Nasal cavity respiratory epithelium epithelial cell of viscerocranial mucosa (primary cell): ENCODE measurements around the gene ARHGAP9. TPM values are rescaled to one million over a fixed set of nuclear protein-coding genes. Genes with fewer than 3 reads are reported as not detected.

Source experiments
- total RNA-seq: library from RNA; depleted of rRNA; stranded (reverse); fragments of >200 nt; gene quantifications from 2 replicates; pipeline ENCODE4 v1.2.3, GENCODE V29; 2014

Gene ARHGAP9
- not detected in 2 replicates for total RNA-seq

DNA sequence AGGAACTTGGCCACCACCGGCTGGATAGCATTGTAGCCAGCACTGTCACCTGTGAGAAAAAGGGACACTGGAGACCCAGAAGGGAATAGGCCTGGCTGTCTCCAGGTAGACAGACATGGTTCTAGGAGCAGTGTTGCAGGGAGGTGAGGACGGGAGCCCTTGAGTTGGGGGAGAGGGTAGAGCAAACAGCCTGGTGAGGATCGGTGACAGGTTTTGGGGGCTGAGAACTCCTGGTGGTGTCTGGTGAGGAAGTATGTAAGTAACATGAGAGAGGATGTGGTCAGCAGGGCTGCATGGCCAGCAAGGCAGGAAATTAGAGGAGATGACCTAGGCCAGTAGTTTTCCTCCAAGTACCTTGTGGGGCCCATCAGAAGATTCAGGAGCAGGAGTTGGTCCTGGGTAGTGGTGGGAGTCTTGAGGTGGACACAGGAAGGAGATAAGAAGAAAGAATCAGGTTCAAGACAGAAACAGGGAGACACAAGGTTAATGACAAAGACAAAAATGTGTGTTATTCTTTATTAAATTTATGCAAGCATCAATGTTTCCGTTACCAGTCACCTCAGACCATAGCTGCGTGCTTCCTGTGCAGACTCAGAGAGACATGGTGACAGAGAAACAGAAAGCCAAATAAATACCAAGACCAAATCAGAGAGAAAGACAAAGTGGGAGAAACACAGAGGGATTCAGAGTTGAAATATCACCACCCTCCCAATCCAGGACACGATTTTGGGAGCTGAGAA is at the start of gene ARHGAP9:
ARHGAP9 (minus strand) TSS at position 491 of the 740 bp plus-strand sequence; CDS start at position 31, 460 bp downstream.

DNA sequence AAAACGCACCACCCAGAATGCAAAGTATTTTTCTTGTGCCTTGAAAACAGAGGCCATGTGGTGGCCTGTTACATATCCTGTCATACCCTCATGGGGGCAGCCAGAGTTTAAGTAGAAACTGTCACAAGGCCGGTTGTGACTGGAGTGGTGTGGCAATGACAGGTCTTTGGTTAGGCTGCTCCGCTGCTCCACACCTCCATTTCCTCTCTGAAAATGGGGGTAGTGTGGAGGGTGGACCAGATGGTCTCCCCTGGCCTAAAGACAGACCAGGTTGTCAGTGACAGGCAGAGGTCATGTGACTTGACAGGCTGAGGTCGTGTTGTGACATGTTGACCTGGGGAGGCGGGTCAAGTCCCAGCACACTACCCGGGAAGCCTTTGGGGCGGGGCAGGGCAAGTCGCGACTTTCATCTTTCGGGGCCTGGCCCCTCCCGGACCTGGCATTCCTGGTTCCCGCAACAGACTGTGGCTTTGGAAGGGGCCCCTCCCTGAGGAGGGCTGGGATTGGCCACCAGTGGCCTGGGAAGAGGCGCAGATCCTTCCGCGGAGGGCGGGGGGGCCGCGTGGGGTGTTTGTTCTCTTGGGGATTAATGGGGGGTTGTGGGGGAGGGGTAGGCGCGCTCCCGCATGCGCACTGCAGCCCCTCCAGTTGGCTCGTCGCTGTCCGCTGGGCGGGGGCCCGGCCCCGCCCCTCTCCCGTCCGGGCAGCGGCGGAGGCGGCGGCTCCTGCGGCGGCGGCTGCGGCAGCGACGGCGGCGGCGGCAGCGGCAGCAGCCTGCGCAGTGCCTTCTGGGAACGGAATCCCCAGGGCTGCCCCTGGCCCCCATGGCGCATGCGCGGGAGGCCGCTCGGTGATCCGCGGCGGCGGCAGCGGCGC is 42.6 kb upstream of the ARHGAP9 start, which contains the start of gene MBD6:
MBD6 (plus strand) TSS at position 814 of the 876 bp plus-strand sequence. CDS start 1,480 bp downstream, outside the sequence.

DNA sequence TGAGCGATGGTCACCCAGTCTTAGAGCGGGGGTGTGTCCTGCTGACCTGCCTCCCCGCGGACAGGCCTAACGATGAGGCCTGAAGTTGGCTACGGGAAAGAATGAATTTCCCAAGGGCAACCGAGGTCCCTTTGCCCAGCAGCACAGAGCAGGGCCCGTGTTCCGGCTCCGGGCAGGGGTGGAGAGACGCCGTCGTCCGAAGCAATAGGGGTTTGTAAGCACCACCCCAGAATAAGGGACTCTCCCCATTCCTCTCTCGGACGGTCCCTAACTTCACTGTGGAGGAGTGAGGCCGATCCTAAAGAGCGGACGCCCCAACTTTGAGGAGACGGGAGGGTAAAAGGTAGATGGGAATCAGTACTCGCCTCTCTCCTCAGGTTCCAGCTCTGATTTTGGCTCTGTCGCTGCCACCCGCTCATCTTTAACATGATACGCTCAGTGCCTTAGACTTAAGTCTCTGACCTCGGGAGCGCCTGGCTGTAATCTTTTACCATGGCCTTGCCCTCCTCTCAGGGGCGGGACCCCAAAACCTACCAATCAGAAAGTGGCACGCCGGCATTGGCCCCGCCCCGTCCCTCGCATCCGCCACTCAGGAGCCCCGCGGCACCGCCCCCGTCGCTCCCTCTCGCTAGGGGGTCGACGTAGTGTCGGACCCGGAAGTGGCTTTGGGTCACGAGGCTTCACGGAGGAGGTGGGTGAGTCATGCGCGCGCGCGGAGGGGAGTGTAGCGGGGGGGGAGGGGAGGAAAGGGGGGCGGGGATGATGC is 40.6 kb upstream of the ARHGAP9 start, which contains the start of gene DDIT3:
DDIT3 (minus strand) TSS at position 462 of the 766 bp plus-strand sequence. CDS start 3,108 bp downstream, outside the sequence.

DNA sequence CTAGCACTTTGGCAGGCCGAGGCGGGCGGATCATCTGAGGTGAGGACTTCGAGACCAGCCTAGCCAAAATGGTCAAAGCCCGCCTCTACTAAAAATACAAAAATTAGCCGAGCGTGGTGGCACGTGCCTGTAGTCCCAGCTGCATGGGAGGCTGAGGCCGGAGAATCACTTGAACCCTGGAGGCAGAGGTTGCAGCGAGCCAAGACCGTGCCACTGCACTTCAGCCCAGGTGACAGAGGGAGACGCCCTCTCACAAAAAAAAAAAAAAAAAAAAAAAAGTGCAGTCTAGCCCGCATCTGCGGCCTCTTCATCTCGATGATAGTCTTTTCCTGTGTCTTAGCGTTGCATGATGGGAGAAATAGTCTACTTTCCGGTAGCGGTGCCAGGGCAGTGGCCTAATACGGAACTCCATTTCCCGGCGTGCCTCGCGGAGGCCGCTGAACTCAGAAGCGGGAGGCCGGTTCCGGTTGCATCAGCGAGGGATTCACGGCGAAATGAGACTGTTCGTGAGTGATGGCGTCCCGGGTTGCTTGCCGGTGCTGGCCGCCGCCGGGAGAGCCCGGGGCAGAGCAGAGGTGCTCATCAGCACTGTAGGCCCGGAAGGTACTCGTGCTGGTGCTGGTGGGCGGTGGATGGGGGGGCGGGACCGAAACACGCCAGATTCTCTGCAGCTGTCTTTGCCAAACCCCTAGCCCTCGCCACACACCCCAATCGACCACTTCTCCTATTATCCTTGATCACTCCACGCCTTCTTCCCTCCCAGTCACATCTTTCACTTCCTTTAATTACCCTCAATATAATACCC is 8.1 kb upstream of the ARHGAP9 start, which contains the start of gene MARS1:
MARS1 (plus strand) TSS at position 472 of the 805 bp plus-strand sequence; CDS start at position 495, 23 bp downstream.

DNA sequence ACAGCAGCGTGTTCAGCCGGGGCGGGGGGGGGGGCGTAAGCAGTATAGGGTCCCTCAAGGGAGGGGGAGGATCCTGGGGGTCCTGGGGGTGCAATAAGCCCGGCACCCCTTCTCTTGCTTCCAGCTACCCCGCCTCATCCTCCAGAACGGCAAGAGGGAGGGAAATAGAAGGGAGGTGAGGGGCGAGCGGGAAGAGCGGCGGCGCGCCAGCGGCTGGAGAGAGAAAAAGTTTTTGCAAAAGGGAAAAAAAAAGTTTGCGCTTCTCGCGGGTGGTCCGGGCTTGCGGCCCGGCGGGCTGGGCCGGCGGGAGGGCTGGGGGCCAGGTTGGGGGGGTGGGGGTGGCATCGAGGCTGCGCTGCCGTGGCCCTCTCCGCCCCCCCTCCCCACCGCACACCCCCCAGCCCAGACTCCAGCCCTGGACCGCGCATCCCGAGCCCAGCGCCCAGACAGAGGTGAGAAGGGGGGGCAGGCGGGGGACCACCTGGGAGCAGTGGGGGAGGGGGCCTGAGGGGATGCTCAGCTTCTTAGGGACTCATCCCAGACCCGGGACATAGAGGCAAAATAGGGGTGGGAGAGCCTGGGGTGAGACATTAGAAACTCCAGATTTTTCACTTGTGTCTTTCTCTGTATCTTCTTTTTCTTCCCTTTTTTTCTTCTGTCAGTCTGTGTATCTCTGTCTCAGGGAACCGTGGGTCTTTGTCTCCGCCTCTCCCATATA is 19.8 kb downstream of the ARHGAP9 start, which contains the start of gene GLI1:
GLI1 (plus strand) TSS at position 36 of the 718 bp plus-strand sequence. CDS start 3,907 bp downstream, outside the sequence.

DNA sequence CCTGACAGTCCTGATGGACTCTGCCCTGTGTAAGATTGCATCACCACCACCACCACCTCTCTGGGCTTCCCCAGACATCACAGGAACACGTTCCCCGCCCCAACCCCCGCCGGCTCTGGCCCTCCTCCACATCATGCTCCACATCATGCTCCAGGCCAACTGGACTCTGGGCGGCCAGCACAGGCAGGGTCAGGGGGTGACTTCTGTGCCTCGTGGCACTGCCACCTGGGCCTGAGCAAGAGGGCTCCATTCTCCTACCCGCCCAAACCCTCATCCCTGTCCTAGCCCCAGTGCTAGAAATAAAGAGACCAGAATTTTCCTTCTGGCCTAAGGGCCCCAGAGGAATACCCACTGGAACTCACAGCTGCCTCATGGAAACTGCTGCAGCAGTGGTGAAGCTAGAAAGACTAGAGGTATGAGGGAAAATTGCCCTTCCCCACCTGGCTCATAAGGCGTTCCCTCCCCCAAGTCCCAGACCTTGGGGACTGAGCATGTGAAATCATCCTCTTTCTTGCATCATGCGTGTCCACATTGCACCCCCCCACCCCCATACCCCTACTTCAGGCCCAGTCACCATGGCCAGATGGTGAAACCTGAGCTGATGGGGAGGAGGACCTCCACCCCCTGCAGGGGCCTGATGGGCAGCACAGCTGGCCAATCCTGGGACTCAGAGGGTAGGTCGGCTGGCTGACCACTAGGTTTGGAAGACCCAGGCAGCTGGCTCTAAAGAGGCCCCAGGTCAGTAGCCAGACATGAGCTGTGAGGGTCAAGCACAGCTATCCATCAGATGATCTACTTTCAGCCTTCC is 24.9 kb downstream of the ARHGAP9 start, which contains the start of gene INHBE:
INHBE (plus strand) TSS at position 742 of the 808 bp plus-strand sequence. CDS start 230 bp downstream, outside the sequence.

DNA sequence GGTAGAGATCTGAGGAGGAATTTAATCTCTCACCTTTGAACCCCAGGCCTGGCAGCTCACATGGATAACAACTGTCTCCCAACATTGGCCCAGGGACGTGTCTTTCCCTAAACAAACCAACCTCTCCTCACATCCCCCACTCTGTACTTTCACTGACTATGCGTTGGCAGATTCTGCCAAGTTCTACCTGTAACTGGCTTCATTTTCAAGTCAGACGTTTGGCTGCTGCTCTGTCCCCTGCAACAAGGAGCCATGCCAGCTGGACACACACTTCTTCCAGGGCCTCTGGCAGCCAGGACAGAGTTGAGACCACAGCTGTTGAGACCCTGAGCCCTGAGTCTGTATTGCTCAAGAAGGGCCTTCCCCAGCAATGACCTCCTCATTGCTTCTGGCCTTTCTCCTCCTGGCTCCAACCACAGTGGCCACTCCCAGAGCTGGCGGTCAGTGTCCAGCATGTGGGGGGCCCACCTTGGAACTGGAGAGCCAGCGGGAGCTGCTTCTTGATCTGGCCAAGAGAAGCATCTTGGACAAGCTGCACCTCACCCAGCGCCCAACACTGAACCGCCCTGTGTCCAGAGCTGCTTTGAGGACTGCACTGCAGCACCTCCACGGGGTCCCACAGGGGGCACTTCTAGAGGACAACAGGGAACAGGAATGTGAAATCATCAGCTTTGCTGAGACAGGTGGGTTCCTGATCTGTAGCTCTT is 45.0 kb downstream of the ARHGAP9 start, which contains the start of gene INHBC:
INHBC (plus strand) TSS at position 268 of the 707 bp plus-strand sequence; CDS start at position 371, 103 bp downstream.

DNA sequence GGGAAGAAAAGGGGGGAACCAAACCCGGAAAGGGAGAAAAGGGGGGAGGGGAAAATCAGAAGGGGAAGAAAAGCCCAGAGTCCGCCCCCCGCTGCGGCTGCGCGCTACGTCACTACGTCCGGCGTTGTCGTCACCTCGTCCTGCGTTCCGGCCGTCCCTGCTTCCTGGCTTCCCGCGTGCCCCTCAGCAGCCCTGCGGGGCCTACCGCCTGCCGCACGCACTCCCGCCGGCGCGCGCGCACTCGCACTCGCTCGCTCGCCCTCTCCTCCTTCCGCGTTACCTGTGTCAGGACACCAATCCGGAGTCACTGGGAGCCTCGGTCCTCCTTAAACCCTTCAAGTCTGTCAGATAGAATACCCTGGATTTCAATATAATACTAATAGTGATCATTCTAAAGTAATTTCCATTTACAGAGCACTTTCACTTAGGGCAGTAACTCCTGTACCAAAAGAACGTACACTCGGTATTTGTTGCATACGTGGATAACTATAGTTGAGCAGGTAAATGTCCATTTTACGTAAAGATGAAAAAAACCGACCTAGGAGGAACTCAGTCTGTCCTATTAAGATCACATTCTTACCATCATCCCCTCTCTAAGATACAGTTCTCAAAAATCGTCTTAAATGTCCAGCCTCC is 48.6 kb downstream of the ARHGAP9 start, which contains the start of gene R3HDM2:
R3HDM2 (minus strand) TSS at position 113 of the 636 bp plus-strand sequence. CDS start 120,615 bp downstream, outside the sequence.

Other genes with a start within 250 kb of the ARHGAP9 start
- 0.34 and 0.36 TPM in 2 replicates for gene STAC3, start 228.7 kb downstream of the ARHGAP9 start, total RNA-seq
- gene R3HDM2, start 48.8 kb downstream of the ARHGAP9 start, total RNA-seq = 10.9 and 28.5 TPM in 2 replicates
- gene INHBC, start 45.1 kb downstream of the ARHGAP9 start, total RNA-seq = not detected in 2 replicates
- 0.34 and 1.5 TPM in 2 replicates for gene INHBE, start 24.6 kb downstream of the ARHGAP9 start, total RNA-seq
- gene GLI1, start 20.1 kb downstream of the ARHGAP9 start, total RNA-seq = under 0.01 and 0.14 TPM in 2 replicates
- gene MARS1, start 8.2 kb upstream of the ARHGAP9 start, total RNA-seq = 351 and 458 TPM in 2 replicates
- 128 and 270 TPM in 2 replicates for gene DDIT3, start 40.6 kb upstream of the ARHGAP9 start, total RNA-seq
- gene MBD6, start 43.0 kb upstream of the ARHGAP9 start, total RNA-seq = 3.4 and 19.0 TPM in 2 replicates
- 68.7 and 104 TPM in 2 replicates for gene DCTN2, start 67.3 kb upstream of the ARHGAP9 start, total RNA-seq
- under 0.01 and 0.21 TPM in 2 replicates for gene KIF5A, start 70.2 kb upstream of the ARHGAP9 start, total RNA-seq
- 47.8 and 62.5 TPM in 2 replicates for gene PIP4K2C, start 111.3 kb upstream of the ARHGAP9 start, total RNA-seq
- 3.1 and 7.0 TPM in 2 replicates for gene DTX3, start 125.0 kb upstream of the ARHGAP9 start, total RNA-seq
- gene ARHGEF25, start 131.6 kb upstream of the ARHGAP9 start, total RNA-seq = under 0.01 and 0.43 TPM in 2 replicates
- 0.07 TPM in 1 of 2 replicates, not detected in the other for gene B4GALNT1, start 153.3 kb upstream of the ARHGAP9 start, total RNA-seq
- gene OS9, start 214.3 kb upstream of the ARHGAP9 start, total RNA-seq = 188 and 209 TPM in 2 replicates